Pulmonary artery endothelial cell (primary cell): ENCODE data around the gene NSRP1. TPM values are rescaled to one million over a fixed set of nuclear protein-coding genes. Genes with fewer than 3 reads are reported as not detected.

ENCODE experiments used
- total RNA-seq: library from RNA; depleted of rRNA; stranded (reverse); fragments of >200 nt; gene quantifications from 2 replicates; pipeline ENCODE4 v1.2.3, GENCODE V29; 2014

The NSRP1 gene
- total RNA-seq, 1 donor from 2014 or later: 11.0 TPM

Other genes with a start within 250 kb of the NSRP1 start
- gene SSH2, start 186.6 kb upstream of the NSRP1 start, total RNA-seq: 25.5 and 30.9 TPM in 2 replicates
- gene EFCAB5, start 175.2 kb upstream of the NSRP1 start, total RNA-seq: 0.26 and 0.32 TPM in 2 replicates
- 0.07 and 0.11 TPM in 2 replicates for gene SLC6A4, start 118.9 kb downstream of the NSRP1 start, total RNA-seq
- 56.8 and 67.5 TPM in 2 replicates for gene BLMH, start 175.1 kb downstream of the NSRP1 start, total RNA-seq
- not detected in 2 replicates for gene TMIGD1, start 217.2 kb downstream of the NSRP1 start, total RNA-seq